Activated B cell treated with CpG ODN at 0.5 μM for 24 hours (primary cell): ENCODE measurements around the gene ACSL1. TPM values are rescaled to one million over a fixed set of nuclear protein-coding genes. Genes with fewer than 3 reads are reported as not detected.
"Not testable (repeated sequence)": the region's sequence is repeated elsewhere in the genome, so short reads cannot be mapped to it uniquely, and the experiment has no call there.

Source experiments
- ATAC-seq: fragments of 200-7000 bp; cut with Tn5 transposase; one replicate; pipeline ENCODE4 v1.10.0; 2021; ENCODE audit warnings: low read depth, mild to moderate bottlenecking, moderate library complexity
- CTCF ChIA-PET: fragments of 350-600 bp; sonication (Branson Sonifier 250); formaldehyde crosslinking; loops from one replicate; lab custom pipeline; 2021; ENCODE audit warnings: antibody characterized with exemption; lab: Charles Lee
- POLR2A ChIA-PET: fragments of 350-600 bp; sonication (Branson Sonifier 250); formaldehyde crosslinking; loops from one replicate; lab custom pipeline; 2021; ENCODE audit warnings: antibody characterized with exemption; lab: Charles Lee
- DNase-seq: peaks from one replicate; pipeline ENCODE4 v3.0.0; 2022
- H3K27ac Mint-ChIP-seq: one replicate; pipeline ENCODE4 v1.8.0; 2020; ENCODE audit warnings: mixed read lengths
- H3K27me3 Mint-ChIP-seq: one replicate; pipeline ENCODE4 v1.8.0; 2021; ENCODE audit warnings: mixed read lengths
- H3K36me3 Mint-ChIP-seq: one replicate; pipeline ENCODE4 v1.8.0; 2021; ENCODE audit warnings: low read depth, mixed read lengths
- H3K4me1 Mint-ChIP-seq: one replicate; pipeline ENCODE4 v1.8.0; 2021; ENCODE audit warnings: mixed read lengths
- H3K4me3 Mint-ChIP-seq: one replicate; pipeline ENCODE4 v1.8.0; 2020; ENCODE audit warnings: mild to moderate bottlenecking, mixed read lengths
- H3K9me3 Mint-ChIP-seq: one replicate; pipeline ENCODE4 v1.8.0; 2020; ENCODE audit warnings: mixed read lengths
- intact Hi-C: fragments of 100-400 bp; cut with micrococcal nuclease; formaldehyde crosslinking; loops from one replicate; pipeline ENCODE4 v1.15.1; 2024
- total RNA-seq: library from RNA; stranded (reverse); gene quantifications from 2 replicates; pipeline ENCODE4 v1.2.3, GENCODE V29; 2022
- TF ChIP-seq, protein P1 (sequence below): fragments of 200-600 bp; IDR thresholded peaks from one replicate; pipeline ENCODE4 v1.8.0; 2022; ENCODE audit warnings: antibody characterized with exemption, mild to moderate bottlenecking

Gene ACSL1
- total RNA-seq, 1 donor from 2014 or later = 47.0 TPM

DNA sequence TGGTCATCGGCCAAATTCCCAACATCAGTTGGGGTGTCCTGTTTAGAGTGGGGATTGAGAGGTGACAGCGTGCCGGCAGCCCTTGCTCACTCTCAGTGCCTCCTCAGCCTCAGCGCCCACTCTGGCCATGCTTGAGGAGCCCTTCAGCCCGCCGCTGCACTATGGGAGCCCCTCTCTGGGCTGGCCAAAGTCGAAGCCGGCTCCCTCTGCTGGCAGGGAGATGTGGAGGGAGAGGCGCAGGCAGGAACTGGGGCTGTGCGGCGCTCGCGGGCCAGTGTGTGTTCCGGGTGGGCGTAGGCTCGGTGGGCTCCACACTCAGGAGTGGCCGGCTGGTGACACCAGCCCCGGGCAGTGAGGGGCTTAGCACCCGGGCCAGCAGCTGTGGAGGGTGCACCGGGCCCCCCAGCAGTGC, 84.8 kb downstream of the ACSL1 start:
- no peaks in the 10 kb centered on the region for H3K9me3 Mint-ChIP-seq
- H3K4me3 Mint-ChIP-seq = no peak overlapping the region
- ATAC-seq = no peak
- peaks cover 14% of the 10 kb centered on the region for H3K4me1 Mint-ChIP-seq
- TF ChIP-seq, protein P1, sequence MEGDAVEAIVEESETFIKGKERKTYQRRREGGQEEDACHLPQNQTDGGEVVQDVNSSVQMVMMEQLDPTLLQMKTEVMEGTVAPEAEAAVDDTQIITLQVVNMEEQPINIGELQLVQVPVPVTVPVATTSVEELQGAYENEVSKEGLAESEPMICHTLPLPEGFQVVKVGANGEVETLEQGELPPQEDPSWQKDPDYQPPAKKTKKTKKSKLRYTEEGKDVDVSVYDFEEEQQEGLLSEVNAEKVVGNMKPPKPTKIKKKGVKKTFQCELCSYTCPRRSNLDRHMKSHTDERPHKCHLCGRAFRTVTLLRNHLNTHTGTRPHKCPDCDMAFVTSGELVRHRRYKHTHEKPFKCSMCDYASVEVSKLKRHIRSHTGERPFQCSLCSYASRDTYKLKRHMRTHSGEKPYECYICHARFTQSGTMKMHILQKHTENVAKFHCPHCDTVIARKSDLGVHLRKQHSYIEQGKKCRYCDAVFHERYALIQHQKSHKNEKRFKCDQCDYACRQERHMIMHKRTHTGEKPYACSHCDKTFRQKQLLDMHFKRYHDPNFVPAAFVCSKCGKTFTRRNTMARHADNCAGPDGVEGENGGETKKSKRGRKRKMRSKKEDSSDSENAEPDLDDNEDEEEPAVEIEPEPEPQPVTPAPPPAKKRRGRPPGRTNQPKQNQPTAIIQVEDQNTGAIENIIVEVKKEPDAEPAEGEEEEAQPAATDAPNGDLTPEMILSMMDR = no peak
- POLR2A ChIA-PET = no interaction called here
- intact Hi-C loops = no loop called here
- no peaks in the 10 kb centered on the region for H3K27me3 Mint-ChIP-seq
- no peaks in the 10 kb centered on the region for H3K36me3 Mint-ChIP-seq
- DNase-seq = no peak
- CTCF ChIA-PET = interaction anchor here (2.4 kb wide), 1 partner anchor 267 kb away, joined by 5 read pairs; no protein-coding TSS in a partner anchor
- H3K27ac Mint-ChIP-seq = no peak overlapping the region

DNA sequence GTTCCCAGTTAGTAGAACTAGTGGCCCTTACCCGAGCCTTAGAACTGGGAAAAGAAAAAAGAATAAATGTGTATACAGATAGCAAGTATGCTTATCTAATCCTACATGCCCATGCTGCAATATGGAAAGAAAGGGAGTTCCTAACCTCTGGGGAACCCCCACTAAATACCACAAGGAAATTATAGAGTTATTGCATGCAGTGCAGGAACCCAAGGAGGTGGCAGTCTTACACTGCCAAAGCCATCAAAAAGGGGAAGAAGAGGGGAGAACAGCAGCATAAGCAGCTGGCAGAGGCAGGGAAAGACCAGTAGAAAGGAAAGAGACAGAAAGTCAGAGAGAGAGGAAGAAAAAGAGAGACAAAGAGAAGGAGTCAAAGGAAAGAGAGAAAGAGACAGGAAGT, 86.2 kb downstream of the ACSL1 start:
- ATAC-seq, H3K27me3 Mint-ChIP-seq, DNase-seq, POLR2A ChIA-PET, H3K9me3 Mint-ChIP-seq, H3K4me3 Mint-ChIP-seq, H3K27ac Mint-ChIP-seq, H3K36me3 Mint-ChIP-seq, CTCF ChIA-PET: not testable (repeated sequence)
- intact Hi-C loops = loop anchor here (10.0 kb wide), 1 partner anchor 1235 kb away; the partner anchor contains the start of gene ING2
- peaks cover 12% of the 10 kb centered on the region for H3K4me1 Mint-ChIP-seq

GRCh38 chr4:184734758-184735157, 91.0 kb downstream of the ACSL1 start:
- peaks cover 24% of the 10 kb centered on the region for H3K4me1 Mint-ChIP-seq
- H3K27me3 Mint-ChIP-seq = no peaks in the 10 kb centered on the region
- peaks cover 2% of the 10 kb centered on the region for H3K36me3 Mint-ChIP-seq
- ATAC-seq (no peak), DNase-seq (no peak)
- H3K27ac Mint-ChIP-seq = no peak overlapping the region
- no peaks in the 10 kb centered on the region for H3K9me3 Mint-ChIP-seq
- TF ChIP-seq, protein P1 = no peak
- CTCF ChIA-PET = interaction anchor here (0.7 to 1.1 kb wide), 4 partner anchors 69 to 473 kb away, joined by 3 to 4 read pairs (median 3); no protein-coding TSS in a partner anchor
- intact Hi-C loops = loop anchor here (1.0 to 10.0 kb wide), 12 partner anchors 85 to 1230 kb away; partner anchors contain the start of genes ACSL1, ANKRD37, CASP3 and CCDC110
- peak overlapping the region; percentile 88 for H3K4me3 Mint-ChIP-seq
- POLR2A ChIA-PET = interaction anchor here (0.8 to 1.8 kb wide), 10 partner anchors 10 to 691 kb away, joined by 3 to 26 read pairs (median 4); partner anchors contain the start of genes CASP3, IRF2, PRIMPOL and UFSP2

- DNase-seq (peak; percentile 95), ATAC-seq (peak; percentile 96)
- TF ChIP-seq, protein P1 = no peak
- ChIA-PET CTCF (interaction anchor here (0.7 to 1.6 kb wide), 9 partner anchors 12 to 472 kb away, joined by 3 to 8 read pairs (median 3); partner anchors contain the start of genes CASP3 and PRIMPOL), POLR2A (interaction anchor here (0.5 to 1.8 kb wide), 16 partner anchors 9 to 692 kb away, joined by 3 to 26 read pairs (median 4); partner anchors contain the start of genes CASP3, IRF2, PRIMPOL and SLC25A4)
- H3K36me3 Mint-ChIP-seq = peaks cover 2% of the 10 kb centered on the region
- intact Hi-C loops = loop anchor here (1.0 to 10.0 kb wide), 12 partner anchors 85 to 1229 kb away; partner anchors contain the start of genes ACSL1, ANKRD37, CASP3 and CCDC110
- H3K4me3 Mint-ChIP-seq = peak within 1 kb of the TSS; percentile 88
- peaks cover 19% of the 10 kb centered on the region for H3K4me1 Mint-ChIP-seq
- no peaks in the 10 kb centered on the region for H3K9me3 Mint-ChIP-seq
- peak within 1 kb of the TSS; percentile 85 for H3K27ac Mint-ChIP-seq
- no peaks in the 10 kb centered on the region for H3K27me3 Mint-ChIP-seq
These were observed 91.9 kb downstream of the ACSL1 start, which contains the start of gene CENPU for GRCh38 chr4:184733654-184734524. Gene CENPU (minus strand): TSS chr4:184734096. CDS start chr4:184734062, 34 bp downstream.

DNA sequence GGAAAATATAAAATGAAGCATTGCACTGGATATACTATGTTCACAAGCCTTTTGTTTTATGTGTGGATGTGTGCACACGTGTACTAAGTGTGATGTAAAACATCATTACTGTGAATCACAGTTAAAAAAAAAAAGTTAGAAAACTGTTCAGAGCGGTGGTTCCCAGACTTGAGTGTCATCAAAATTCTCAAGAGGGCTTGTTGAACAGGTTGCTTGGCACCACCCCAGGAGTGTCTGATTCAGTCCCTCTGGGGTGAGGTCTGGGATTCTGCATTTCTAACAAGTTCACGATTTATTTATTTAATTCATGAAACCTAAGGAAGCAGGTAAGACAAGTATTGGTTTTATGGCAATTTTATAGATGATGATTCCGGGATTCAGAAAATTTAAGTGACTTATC, 93.6 kb downstream of the ACSL1 start:
- peak overlapping the region; percentile 41 for H3K4me3 Mint-ChIP-seq
- no peaks in the 10 kb centered on the region for H3K27me3 Mint-ChIP-seq
- intact Hi-C loops = loop anchor here (5.0 to 10.0 kb wide), 6 partner anchors 120 to 1227 kb away; partner anchors contain the start of genes ANKRD37, ING2, LRP2BP and SLC25A4
- TF ChIP-seq, protein P1 = no peak
- H3K27ac Mint-ChIP-seq = no peak overlapping the region
- ATAC-seq (no peak), DNase-seq (no peak)
- no peaks in the 10 kb centered on the region for H3K9me3 Mint-ChIP-seq
- peaks cover 21% of the 10 kb centered on the region for H3K4me1 Mint-ChIP-seq
- ChIA-PET CTCF (no interaction called here), POLR2A (interaction anchor here (0.8 kb wide), 1 partner anchor 257 kb away, joined by 3 read pairs; the partner anchor contains the start of gene IRF2)
- peaks cover 5% of the 10 kb centered on the region for H3K36me3 Mint-ChIP-seq
